ENCODE data around the gene NISCH. TPM values are rescaled to one million over a fixed set of nuclear protein-coding genes. Genes with fewer than 3 reads are reported as not detected.

NISCH gene
- total and polyA plus RNA-seq, 2 experiments from 2014 or later, result 58.9 to 74.5 TPM

DNA sequence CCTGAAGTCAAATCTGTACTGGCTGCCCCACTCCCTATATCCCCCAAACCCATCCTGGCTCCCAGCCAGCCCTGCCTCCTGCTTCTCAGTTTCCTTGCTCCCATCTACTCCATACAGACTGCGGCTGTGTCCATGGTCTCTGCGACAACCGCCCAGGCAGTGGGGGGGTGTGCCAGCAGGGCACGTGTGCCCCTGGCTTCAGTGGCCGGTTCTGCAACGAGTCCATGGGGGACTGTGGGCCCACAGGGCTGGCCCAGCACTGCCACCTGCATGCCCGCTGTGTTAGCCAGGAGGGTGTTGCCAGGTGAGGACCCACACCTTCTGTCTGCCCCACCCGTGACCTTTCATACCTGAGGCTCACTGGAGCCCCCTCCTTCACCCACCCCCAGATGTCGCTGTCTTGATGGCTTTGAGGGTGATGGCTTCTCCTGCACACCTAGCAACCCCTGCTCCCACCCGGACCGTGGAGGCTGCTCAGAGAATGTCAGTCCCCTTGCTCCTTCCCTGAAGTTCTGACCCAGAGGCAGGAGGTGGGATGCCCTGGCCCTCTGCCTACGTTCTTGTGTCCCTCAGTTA is 54.4 kb downstream of the NISCH start:
- Histone ChIP-seq H3K9me2 (replicated peaks; ENCODE audit: insufficient read depth) (no peaks in the 10 kb centered on the region), H3K4me3 (no peak overlapping the region), H2AFZ (no peak overlapping the region), H3K36me3 (replicated peaks; ENCODE audit: insufficient read depth, low read depth) (no peaks in the 10 kb centered on the region), H3K79me2 (no peaks in the 10 kb centered on the region), H4K20me1 (ENCODE audit: insufficient read depth, poor library complexity, severe bottlenecking) (no peaks in the 10 kb centered on the region), H3K4me1 (ENCODE audit: insufficient read depth) (peaks cover 9% of the 10 kb centered on the region), H3K27me3 (no peaks in the 10 kb centered on the region), H3K9me3 (ENCODE audit: low read depth) (no peaks in the 10 kb centered on the region), H3K27ac (no peak overlapping the region), H3K4me2 (no peak overlapping the region)
- DNase-seq (ENCODE audit: low spot score), result no peak
- 88% methylated on average over 12 of the region's 12 CpGs for WGBS (ENCODE audit: low lambda C conversion rate, missing lambda C conversion rate)
- TF ChIP-seq EZH2phosphoT487 (IDR thresholded peaks at IDR 0.05; ENCODE audit: low read depth, severe bottlenecking, unreplicated experiment) (no peak), EZH2 (IDR thresholded peaks at IDR 0.05; ENCODE audit: borderline replicate concordance) (no peak)
- TF ChIP-seq, protein P1, sequence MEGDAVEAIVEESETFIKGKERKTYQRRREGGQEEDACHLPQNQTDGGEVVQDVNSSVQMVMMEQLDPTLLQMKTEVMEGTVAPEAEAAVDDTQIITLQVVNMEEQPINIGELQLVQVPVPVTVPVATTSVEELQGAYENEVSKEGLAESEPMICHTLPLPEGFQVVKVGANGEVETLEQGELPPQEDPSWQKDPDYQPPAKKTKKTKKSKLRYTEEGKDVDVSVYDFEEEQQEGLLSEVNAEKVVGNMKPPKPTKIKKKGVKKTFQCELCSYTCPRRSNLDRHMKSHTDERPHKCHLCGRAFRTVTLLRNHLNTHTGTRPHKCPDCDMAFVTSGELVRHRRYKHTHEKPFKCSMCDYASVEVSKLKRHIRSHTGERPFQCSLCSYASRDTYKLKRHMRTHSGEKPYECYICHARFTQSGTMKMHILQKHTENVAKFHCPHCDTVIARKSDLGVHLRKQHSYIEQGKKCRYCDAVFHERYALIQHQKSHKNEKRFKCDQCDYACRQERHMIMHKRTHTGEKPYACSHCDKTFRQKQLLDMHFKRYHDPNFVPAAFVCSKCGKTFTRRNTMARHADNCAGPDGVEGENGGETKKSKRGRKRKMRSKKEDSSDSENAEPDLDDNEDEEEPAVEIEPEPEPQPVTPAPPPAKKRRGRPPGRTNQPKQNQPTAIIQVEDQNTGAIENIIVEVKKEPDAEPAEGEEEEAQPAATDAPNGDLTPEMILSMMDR (IDR thresholded peaks at IDR 0.05; ENCODE audit: poor library complexity), result no peak

DNA sequence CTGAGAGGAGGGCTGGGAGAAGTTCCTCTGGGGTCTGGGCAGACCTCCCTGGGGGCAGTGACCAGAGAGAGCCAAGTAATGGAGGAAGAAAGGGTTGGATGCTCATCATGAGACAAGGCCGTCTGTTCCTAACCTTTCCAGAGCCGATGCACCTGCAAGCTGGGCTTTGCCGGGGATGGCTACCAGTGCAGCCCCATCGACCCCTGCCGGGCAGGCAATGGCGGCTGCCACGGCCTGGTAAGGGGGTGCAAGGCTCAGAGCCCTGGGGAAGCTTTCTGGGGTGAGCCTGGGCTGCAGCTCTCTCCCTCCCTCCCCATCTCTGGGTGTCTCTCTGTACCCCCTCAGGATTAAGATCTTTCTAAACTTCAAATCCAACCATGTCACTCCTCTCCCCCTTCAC is 56.1 kb downstream of the NISCH start:
- H3K4me1 ChIP-seq (ENCODE audit: insufficient read depth), result peaks cover 9% of the 10 kb centered on the region
- no peaks in the 10 kb centered on the region for H3K9me3 ChIP-seq (ENCODE audit: low read depth)
- no peaks in the 10 kb centered on the region for H3K27me3 ChIP-seq
- no peaks in the 10 kb centered on the region for H3K79me2 ChIP-seq
- H4K20me1 ChIP-seq (ENCODE audit: insufficient read depth, poor library complexity, severe bottlenecking), result no peaks in the 10 kb centered on the region
- WGBS (ENCODE audit: low lambda C conversion rate, missing lambda C conversion rate), result 84% methylated on average over 7 of the region's 7 CpGs
- no peak overlapping the region for H2AFZ ChIP-seq
- H3K36me3 ChIP-seq (replicated peaks; ENCODE audit: insufficient read depth, low read depth), result no peaks in the 10 kb centered on the region
- TF ChIP-seq, protein P1 (IDR thresholded peaks at IDR 0.05; ENCODE audit: poor library complexity), result no peak
- TF ChIP-seq EZH2phosphoT487 (IDR thresholded peaks at IDR 0.05; ENCODE audit: low read depth, severe bottlenecking, unreplicated experiment) (no peak), EZH2 (IDR thresholded peaks at IDR 0.05; ENCODE audit: borderline replicate concordance) (no peak)
- H3K4me2 ChIP-seq, result no peak overlapping the region
- no peak overlapping the region for H3K4me3 ChIP-seq
- no peaks in the 10 kb centered on the region for H3K9me2 ChIP-seq (replicated peaks; ENCODE audit: insufficient read depth)
- no peak overlapping the region for H3K27ac ChIP-seq
- DNase-seq (ENCODE audit: low spot score), result no peak

DNA sequence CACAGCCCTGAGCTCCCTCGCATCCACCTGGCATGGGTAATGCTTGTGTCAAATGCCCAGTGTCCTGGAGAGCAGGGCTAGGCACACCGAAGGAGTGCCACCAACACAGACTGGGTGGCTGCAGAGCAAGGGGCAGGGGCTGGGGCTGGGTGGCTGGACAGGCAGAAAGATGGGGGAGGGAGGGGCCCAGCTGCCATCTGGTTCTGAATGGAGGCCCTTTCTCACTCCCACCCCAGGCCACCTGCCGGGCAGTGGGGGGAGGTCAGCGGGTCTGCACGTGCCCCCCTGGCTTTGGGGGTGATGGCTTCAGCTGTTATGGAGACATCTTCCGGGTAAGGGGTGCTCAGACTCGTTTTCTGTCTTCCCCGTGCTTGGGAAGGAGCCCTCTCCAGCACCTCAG is 56.7 kb downstream of the NISCH start:
- Histone ChIP-seq H3K4me1 (ENCODE audit: insufficient read depth) (peaks cover 4% of the 10 kb centered on the region), H3K27me3 (no peaks in the 10 kb centered on the region), H3K4me3 (no peak overlapping the region), H3K27ac (no peak overlapping the region), H4K20me1 (ENCODE audit: insufficient read depth, poor library complexity, severe bottlenecking) (no peaks in the 10 kb centered on the region), H3K9me3 (ENCODE audit: low read depth) (no peaks in the 10 kb centered on the region), H3K9me2 (replicated peaks; ENCODE audit: insufficient read depth) (no peaks in the 10 kb centered on the region), H3K36me3 (replicated peaks; ENCODE audit: insufficient read depth, low read depth) (no peaks in the 10 kb centered on the region), H2AFZ (no peak overlapping the region), H3K4me2 (no peak overlapping the region), H3K79me2 (no peaks in the 10 kb centered on the region)
- TF ChIP-seq EZH2phosphoT487 (IDR thresholded peaks at IDR 0.05; ENCODE audit: low read depth, severe bottlenecking, unreplicated experiment) (no peak), EZH2 (IDR thresholded peaks at IDR 0.05; ENCODE audit: borderline replicate concordance) (no peak)
- TF ChIP-seq, protein P1 (IDR thresholded peaks at IDR 0.05; ENCODE audit: poor library complexity), result no peak
- WGBS (ENCODE audit: low lambda C conversion rate, missing lambda C conversion rate), result 69% methylated on average over 8 of the region's 8 CpGs
- no peak for DNase-seq (ENCODE audit: low spot score)
